SK-N-SH treated with all-trans-retinoic acid at 6 μM for 48 hours (cell line): Measurements from ENCODE around the gene PICK1.

Experiments used
- ARNTL ChIP-seq: fragments of 450-650 bp; formaldehyde crosslinking; IDR thresholded peaks from 2 replicates; pipeline ENCODE4 v1.5.0; 2020; ENCODE audit warnings: low read depth, mild to moderate bottlenecking, moderate library complexity, borderline replicate concordance
- BACH2 ChIP-seq: fragments of 250-450 bp; sonication (Bioruptor Pico); IDR thresholded peaks from 2 replicates; pipeline ENCODE4 v1.9.0; 2021; ENCODE audit warnings: mild to moderate bottlenecking, borderline replicate concordance
- ISL1 ChIP-seq: fragments of 250-450 bp; sonication (Bioruptor Pico); IDR thresholded peaks from 2 replicates; pipeline ENCODE4 v2.1.2; 2022; ENCODE audit warnings: mild to moderate bottlenecking, moderate library complexity
- RARB ChIP-seq: fragments of 250-450 bp; sonication (Bioruptor Pico); IDR thresholded peaks from 2 replicates; pipeline ENCODE4 v1.8.0; 2021; ENCODE audit warnings: mild to moderate bottlenecking, moderate library complexity
- TCF4 ChIP-seq: fragments of 250-450 bp; sonication (Bioruptor Pico); IDR thresholded peaks from 2 replicates; pipeline ENCODE4 v1.8.0; 2021; ENCODE audit warnings: mild to moderate bottlenecking, moderate library complexity, borderline replicate concordance
- ZFP3 ChIP-seq: fragments of 250-450 bp; sonication (Bioruptor Pico); IDR thresholded peaks from 2 replicates; pipeline ENCODE4 v1.5.0; 2020; ENCODE audit warnings: mild to moderate bottlenecking, moderate library complexity
- ZFP30 ChIP-seq: fragments of 450-650 bp; formaldehyde crosslinking; IDR thresholded peaks from 2 replicates; pipeline ENCODE4 v1.5.0; 2022; ENCODE audit warnings: mild to moderate bottlenecking, moderate library complexity
- TF ChIP-seq, protein P1 (sequence below): fragments of 250-450 bp; sonication (Bioruptor Pico); IDR thresholded peaks from 2 replicates; pipeline ENCODE4 v1.5.1; 2021; ENCODE audit warnings: mild to moderate bottlenecking, moderate library complexity

DNA sequence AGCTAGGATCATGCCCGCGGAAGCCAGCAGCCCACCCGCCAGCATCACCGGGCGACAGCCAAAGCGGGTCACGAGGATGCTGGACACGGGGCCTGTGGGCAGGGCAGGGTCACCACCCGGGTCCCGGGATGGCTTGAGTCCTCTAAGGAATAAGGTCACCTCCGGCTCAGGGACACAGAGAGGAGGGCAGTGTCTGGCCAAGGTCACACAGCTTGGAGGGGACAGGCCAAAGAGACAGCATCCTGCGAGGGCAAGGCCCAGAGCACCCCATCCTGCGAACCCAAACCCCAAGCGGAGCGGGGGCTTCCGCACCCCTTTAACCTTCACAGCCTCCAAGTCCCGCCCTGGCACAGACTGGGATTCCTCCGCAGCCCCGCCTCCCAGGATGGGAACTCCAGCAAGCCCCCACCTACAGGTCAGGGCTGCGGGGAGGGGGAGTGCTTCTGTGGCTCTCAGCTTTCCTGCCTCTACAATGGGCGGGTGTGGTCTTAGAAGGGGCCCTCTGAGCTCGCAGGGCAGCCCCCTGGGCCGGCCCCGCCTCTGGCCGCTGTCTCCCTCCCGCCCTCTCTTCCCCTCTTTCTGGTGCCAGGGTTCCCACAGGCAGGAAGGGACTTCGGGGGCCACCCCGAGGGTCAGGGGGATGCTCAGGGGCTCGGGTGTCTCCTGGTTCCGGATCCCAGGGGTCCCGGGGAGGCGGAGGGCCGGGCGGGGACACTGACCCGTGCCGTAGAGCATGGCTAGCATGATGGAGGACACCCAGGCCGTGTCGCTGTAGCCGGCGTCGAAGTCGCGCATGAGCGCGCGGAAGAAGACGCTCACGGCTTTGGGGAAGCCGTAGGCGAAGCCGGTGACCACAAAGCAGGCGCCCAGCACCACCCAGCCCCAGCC is 25.0 kb downstream of the PICK1 start:
- TF ChIP-seq BACH2 (no peak), ARNTL (CRISPR knock-in tag) (no peak), ISL1 (no peak), ZFP3 (CRISPR knock-in tag) (no peak), RARB (CRISPR knock-in tag) (no peak), TCF4 (CRISPR knock-in tag) (no peak), ZFP30 (CRISPR knock-in tag) (no peak)
- TF ChIP-seq, protein P1, sequence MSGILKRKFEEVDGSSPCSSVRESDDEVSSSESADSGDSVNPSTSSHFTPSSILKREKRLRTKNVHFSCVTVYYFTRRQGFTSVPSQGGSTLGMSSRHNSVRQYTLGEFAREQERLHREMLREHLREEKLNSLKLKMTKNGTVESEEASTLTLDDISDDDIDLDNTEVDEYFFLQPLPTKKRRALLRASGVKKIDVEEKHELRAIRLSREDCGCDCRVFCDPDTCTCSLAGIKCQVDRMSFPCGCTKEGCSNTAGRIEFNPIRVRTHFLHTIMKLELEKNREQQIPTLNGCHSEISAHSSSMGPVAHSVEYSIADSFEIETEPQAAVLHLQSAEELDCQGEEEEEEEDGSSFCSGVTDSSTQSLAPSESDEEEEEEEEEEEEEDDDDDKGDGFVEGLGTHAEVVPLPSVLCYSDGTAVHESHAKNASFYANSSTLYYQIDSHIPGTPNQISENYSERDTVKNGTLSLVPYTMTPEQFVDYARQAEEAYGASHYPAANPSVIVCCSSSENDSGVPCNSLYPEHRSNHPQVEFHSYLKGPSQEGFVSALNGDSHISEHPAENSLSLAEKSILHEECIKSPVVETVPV (CRISPR knock-in tag), result no peak
